BJ (cell line): Measurements from ENCODE around the gene ZBTB20. TPM values are rescaled to one million over a fixed set of nuclear protein-coding genes. Genes with fewer than 3 reads are reported as not detected.

ENCODE experiments used
- CTCF ChIA-PET: fragments of 350-600 bp; formaldehyde crosslinking; extraction: SDS; loops from one replicate; lab custom pipeline; 2021; ENCODE audit warnings: antibody characterized with exemption, inconsistent platforms; lab: Yijun Ruan, JAX
- POLR2A ChIA-PET: fragments of 300-600 bp; sonication (Branson Sonifier 250); formaldehyde crosslinking; extraction: SDS; loops from one replicate; lab custom pipeline; 2021; ENCODE audit warnings: antibody characterized with exemption; lab: Charles Lee
- DNase-seq: peaks from one replicate; pipeline ENCODE4 v3.0.0-alpha.2; 2011; ENCODE audit warnings: low read depth
- H3K27me3 ChIP-seq: 2 replicates; pipeline ENCODE4 v1.6.0; 2011; ENCODE audit warnings: low read length; ENCODE audit not compliant: control insufficient read depth, insufficient read depth
- H3K36me3 ChIP-seq: 2 replicates; pipeline ENCODE4 v1.5.1; 2011; ENCODE audit warnings: low read length; ENCODE audit not compliant: control insufficient read depth, insufficient read depth
- H3K4me3 ChIP-seq: 2 replicates; pipeline ENCODE4 v1.5.1; 2011; ENCODE audit warnings: low read depth, mild to moderate bottlenecking, control low read depth, low read length
- CTCF ChIP-seq: IDR thresholded peaks from 2 replicates; pipeline ENCODE4 v1.5.1; 2011; ENCODE audit warnings: low read depth, mild to moderate bottlenecking, control low read depth, inconsistent platforms, low read length, moderate library complexity; ENCODE audit not compliant: insufficient read depth
- polyA plus RNA-seq: library from polyadenylated mRNA; depleted of rRNA; stranded (reverse); fragments of >200 nt; gene quantifications from 2 replicates; pipeline ENCODE4 v1.2.3, GENCODE V29; 2011
- small RNA-seq: library from RNA; depleted of rRNA; stranded (forward); fragments of <200 nt; gene quantifications from one replicate; pipeline ENCODE3, GENCODE V24; 2012; ENCODE audit warnings: low replicate concordance, low read depth; ENCODE audit not compliant: insufficient read length

Gene ZBTB20
- polyA plus RNA-seq, 1 experiment, result 6.0 TPM

- ChIA-PET POLR2A (no interaction called here), CTCF (interaction anchor here (0.6 kb wide), 1 partner anchor 50 kb away, joined by 4 read pairs; no protein-coding TSS in a partner anchor)
- no peak for DNase-seq
- TF ChIP-seq CTCF, result no peak
- Histone ChIP-seq H3K27me3 (no peaks in the 10 kb centered on the region), H3K4me3 (no peak overlapping the region), H3K36me3 (no peaks in the 10 kb centered on the region)
Observed at GRCh38 chr3:114286266-114286665, 860.8 kb downstream of the ZBTB20 start.

DNA sequence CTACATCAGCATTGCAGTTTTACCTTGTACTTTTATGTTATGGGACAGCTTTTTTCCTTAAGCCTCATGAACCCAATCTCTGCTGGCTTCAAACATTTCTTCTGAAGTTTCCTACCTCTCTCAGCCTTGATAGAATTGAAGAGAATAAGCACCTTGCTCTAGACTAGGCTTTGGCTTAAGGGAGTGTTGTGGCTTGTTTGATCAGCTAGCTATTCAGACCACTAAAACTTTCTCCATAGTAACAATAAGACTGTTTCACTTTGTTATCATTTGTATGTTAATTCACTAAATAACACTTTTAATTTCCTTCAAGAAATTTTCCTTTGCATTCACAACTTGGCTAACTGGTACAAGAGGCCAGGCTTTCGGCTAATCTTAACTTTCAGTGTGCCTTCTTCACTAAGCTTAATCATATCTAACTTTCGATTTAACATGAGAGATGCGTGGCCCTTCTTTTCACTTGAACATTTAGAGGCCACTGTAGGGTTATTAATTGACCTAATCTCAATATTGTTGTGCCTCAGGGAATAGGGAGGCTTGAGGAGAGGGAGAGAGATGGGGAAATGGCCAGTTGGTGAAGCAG, 861.3 kb downstream of the ZBTB20 start:
- Histone ChIP-seq H3K36me3 (no peaks in the 10 kb centered on the region), H3K27me3 (no peaks in the 10 kb centered on the region), H3K4me3 (no peak overlapping the region)
- POLR2A ChIA-PET, result interaction anchor here (0.6 kb wide), 1 partner anchor 549 kb away, joined by 3 read pairs; no protein-coding TSS in a partner anchor
- DNase-seq, result no peak
- CTCF ChIA-PET, result interaction anchor here (0.6 kb wide), 1 partner anchor 50 kb away, joined by 4 read pairs; no protein-coding TSS in a partner anchor
- TF ChIP-seq CTCF, result no peak

- POLR2A ChIA-PET, result no interaction called here
- Histone ChIP-seq H3K36me3 (no peaks in the 10 kb centered on the region), H3K4me3 (no peak overlapping the region), H3K27me3 (no peaks in the 10 kb centered on the region)
- TF ChIP-seq CTCF, result no peak
- no peak for DNase-seq
- CTCF ChIA-PET, result no interaction called here
Observed at GRCh38 chr3:114284644-114285043, 862.4 kb downstream of the ZBTB20 start.

Small RNA genes lying within 50 kb of the gene (small RNA-seq; reads per million reads assigned to genes)
- gene MIR4796, result 1.9 reads per million
